Superior temporal gyrus (tissue), 1 donor: ENCODE measurements around the gene HTT.

Experiments
- DNase-seq: peaks from one replicate; pipeline ENCODE4 v3.0.0-alpha.2; 2016; ENCODE audit errors: extremely low spot score

HTT gene

GRCh38 chr4:3218824-3219760 is 144.6 kb downstream of the HTT start:
- no peak for DNase-seq

GRCh38 chr4:3219761-3220475 is 145.4 kb downstream of the HTT start:
- no peak for DNase-seq

- no peak for DNase-seq
Observed at GRCh38 chr4:3220476-3221183, 146.1 kb downstream of the HTT start.

GRCh38 chr4:3221184-3221494 is 146.7 kb downstream of the HTT start:
- no peak for DNase-seq

- DNase-seq: no peak
Observed at GRCh38 chr4:3221996-3222395, 147.5 kb downstream of the HTT start.

GRCh38 chr4:3223346-3223745 is 148.9 kb downstream of the HTT start:
- no peak for DNase-seq

- DNase-seq: no peak
Observed at GRCh38 chr4:3223956-3224748, 149.7 kb downstream of the HTT start.

- no peak for DNase-seq
Observed at GRCh38 chr4:3225071-3225850, 150.8 kb downstream of the HTT start.

GRCh38 chr4:3225936-3226335 is 151.5 kb downstream of the HTT start:
- no peak for DNase-seq

- peak; percentile 57 for DNase-seq
Observed at GRCh38 chr4:3226467-3226866, 152.0 kb downstream of the HTT start.

- DNase-seq: no peak
Observed at GRCh38 chr4:3226944-3227343, 152.5 kb downstream of the HTT start.

- no peak for DNase-seq
Observed at GRCh38 chr4:3227878-3228675, 153.6 kb downstream of the HTT start.

GRCh38 chr4:3228881-3229280 is 154.4 kb downstream of the HTT start:
- DNase-seq: no peak

- DNase-seq: no peak
Observed at GRCh38 chr4:3229328-3229727, 154.8 kb downstream of the HTT start.

GRCh38 chr4:3229964-3230363 is 155.5 kb downstream of the HTT start:
- no peak for DNase-seq

GRCh38 chr4:3231471-3231870 is 157.0 kb downstream of the HTT start:
- DNase-seq: no peak

GRCh38 chr4:3232001-3232400 is 157.5 kb downstream of the HTT start:
- DNase-seq: no peak

- no peak for DNase-seq
Observed at GRCh38 chr4:3232871-3233271, 158.4 kb downstream of the HTT start.

- DNase-seq: no peak
Observed at GRCh38 chr4:3233391-3234071, 159.1 kb downstream of the HTT start.
